H9 (cell line): ENCODE measurements around the gene HTR7. TPM values are rescaled to one million over a fixed set of nuclear protein-coding genes. Genes with fewer than 3 reads are reported as not detected.

Experiments
- DNase-seq: peaks from one replicate; pipeline ENCODE4 v3.0.0-alpha.2; 2017
- H2AFZ ChIP-seq: one replicate; pipeline ENCODE4 v1.6.1; 2013; ENCODE audit warnings: mild to moderate bottlenecking, low read length, control low read depth, moderate library complexity
- H2AK5ac ChIP-seq: 2 replicates; pipeline ENCODE4 v1.6.1; 2013; ENCODE audit warnings: low read length, control low read depth, mixed read lengths; ENCODE audit not compliant: insufficient read length
- H2BK120ac ChIP-seq: one replicate; pipeline ENCODE4 v1.6.1; 2013; ENCODE audit warnings: low read depth, mild to moderate bottlenecking, low read length, control low read depth, inconsistent platforms; ENCODE audit not compliant: poor library complexity, severe bottlenecking
- H2BK12ac ChIP-seq: 2 replicates; pipeline ENCODE4 v1.6.1; 2013; ENCODE audit warnings: low read length, control low read depth, mixed read lengths, low read depth; ENCODE audit not compliant: insufficient read length
- H2BK15ac ChIP-seq: 2 replicates; pipeline ENCODE4 v1.6.1; 2013; ENCODE audit warnings: low read depth, low read length, control low read depth
- H2BK20ac ChIP-seq: one replicate; pipeline ENCODE4 v1.6.1; 2013; ENCODE audit warnings: low read depth, mild to moderate bottlenecking, low read length, control low read depth, inconsistent platforms; ENCODE audit not compliant: poor library complexity, severe bottlenecking
- H2BK5ac ChIP-seq: 2 replicates; pipeline ENCODE4 v1.6.1; 2013; ENCODE audit warnings: low read length, control low read depth, mixed read lengths; ENCODE audit not compliant: insufficient read length
- H3K14ac ChIP-seq: 2 replicates; pipeline ENCODE4 v1.6.1; 2013; ENCODE audit warnings: low read length, control low read depth; ENCODE audit not compliant: insufficient read depth
- H3K18ac ChIP-seq: 2 replicates; pipeline ENCODE4 v1.6.1; 2013; ENCODE audit warnings: low read depth, mild to moderate bottlenecking, mixed read lengths, low read length, control low read depth; ENCODE audit not compliant: insufficient read length
- H3K23ac ChIP-seq: 2 replicates; pipeline ENCODE4 v1.6.1; 2013; ENCODE audit warnings: low read length, control low read depth, mixed read lengths, low read depth; ENCODE audit not compliant: insufficient read length
- H3K23me2 ChIP-seq: 2 replicates; pipeline ENCODE4 v1.6.1; 2013; ENCODE audit warnings: low read depth, mild to moderate bottlenecking, mixed read lengths, low read length, control low read depth; ENCODE audit not compliant: insufficient read length, poor library complexity, severe bottlenecking
- H3K27ac ChIP-seq: 2 replicates; pipeline ENCODE4 v1.5.1; 2013; ENCODE audit warnings: low read length, control low read depth, mixed read lengths, low read depth; ENCODE audit not compliant: insufficient read length
- H3K27me3 ChIP-seq: 2 replicates; pipeline ENCODE4 v1.6.1; 2013; ENCODE audit warnings: low read length, control low read depth, inconsistent platforms; ENCODE audit not compliant: insufficient read depth
- H3K4ac ChIP-seq: 2 replicates; pipeline ENCODE4 v1.6.1; 2013; ENCODE audit warnings: low read depth, mild to moderate bottlenecking, control low read depth, inconsistent platforms, low read length, moderate library complexity
- H3K4me1 ChIP-seq: 2 replicates; pipeline ENCODE4 v1.6.1; 2013; ENCODE audit warnings: low read length, control low read depth, inconsistent platforms; ENCODE audit not compliant: insufficient read depth
- H3K4me2 ChIP-seq: 2 replicates; pipeline ENCODE4 v1.6.1; 2013; ENCODE audit warnings: low read length, control low read depth, mixed read lengths; ENCODE audit not compliant: insufficient read length, insufficient read depth
- H3K56ac ChIP-seq: 2 replicates; pipeline ENCODE4 v1.6.1; 2013; ENCODE audit warnings: low read depth, mild to moderate bottlenecking, mixed read lengths, low read length, control low read depth; ENCODE audit not compliant: insufficient read length
- H3K79me1 ChIP-seq: 2 replicates; pipeline ENCODE4 v1.6.1; 2013; ENCODE audit warnings: low read depth, mild to moderate bottlenecking, moderate library complexity, low read length, control low read depth, inconsistent platforms; ENCODE audit not compliant: insufficient read depth, poor library complexity, severe bottlenecking
- H3K79me2 ChIP-seq: 2 replicates; pipeline ENCODE4 v1.6.1; 2013; ENCODE audit warnings: low read length, control low read depth, inconsistent platforms; ENCODE audit not compliant: insufficient read depth
- H3K9ac ChIP-seq: 2 replicates; pipeline ENCODE4 v1.6.1; 2013; ENCODE audit warnings: low read length, control low read depth, mixed read lengths; ENCODE audit not compliant: insufficient read length; ENCODE audit errors: extremely low read depth
- H3K9me3 ChIP-seq: one replicate; pipeline ENCODE4 v1.6.1; 2013; ENCODE audit warnings: low read depth, low read length, inconsistent platforms; ENCODE audit not compliant: control insufficient read depth
- H3T11ph ChIP-seq: one replicate; pipeline ENCODE4 v1.6.1; 2013; ENCODE audit warnings: mild to moderate bottlenecking, low read length, control low read depth, inconsistent platforms
- H4K20me1 ChIP-seq: one replicate; pipeline ENCODE4 v1.6.1; 2013; ENCODE audit not compliant: control insufficient read depth, insufficient read length, insufficient read depth
- H4K5ac ChIP-seq: 2 replicates; pipeline ENCODE4 v1.6.1; 2013; ENCODE audit warnings: low read depth, mild to moderate bottlenecking, mixed read lengths, low read length, control low read depth; ENCODE audit not compliant: insufficient read length
- H4K8ac ChIP-seq: replicated peaks from 2 replicates; pipeline ENCODE4 v1.6.1; 2013; ENCODE audit warnings: low read length, control low read depth, mixed read lengths, low read depth; ENCODE audit not compliant: insufficient read length
- H4K91ac ChIP-seq: 2 replicates; pipeline ENCODE4 v1.6.1; 2013; ENCODE audit warnings: low read depth, mild to moderate bottlenecking, moderate library complexity, mixed read lengths, low read length, control low read depth; ENCODE audit not compliant: insufficient read length
- H3K27ac Mint-ChIP-seq, 3 experiments: 2 replicates in 2 of 3; 3 replicates in 1 of 3; pipeline ENCODE4 v1.8.0; 2020 to 2021; ENCODE audit warnings: mixed read lengths in 3 of 3, mild to moderate bottlenecking in 1 of 3, moderate library complexity in 1 of 3
- H3K27me3 Mint-ChIP-seq: 2 replicates; pipeline ENCODE4 v1.8.0; 2021; ENCODE audit warnings: low read depth, mild to moderate bottlenecking, moderate library complexity, mixed read lengths
- H3K36me3 Mint-ChIP-seq, 3 experiments: 2 replicates in 2 of 3; 3 replicates in 1 of 3; pipeline ENCODE4 v1.8.0; 2020 to 2021; ENCODE audit warnings: low read depth in 3 of 3, mixed read lengths in 3 of 3; ENCODE audit not compliant: insufficient read depth in 1 of 3
- H3K4me1 Mint-ChIP-seq, 2 experiments: 2 replicates each; pipeline ENCODE4 v1.8.0; 2020; ENCODE audit warnings: mixed read lengths in 2 of 2
- H3K4me3 Mint-ChIP-seq, 2 experiments: 2 replicates in 1 of 2; 3 replicates in 1 of 2; pipeline ENCODE4 v1.8.0; 2020 to 2021; ENCODE audit warnings: mild to moderate bottlenecking in 2 of 2, mixed read lengths in 2 of 2, moderate library complexity in 1 of 2
- H3K9me3 Mint-ChIP-seq, 2 experiments: 2 replicates in 1 of 2; 3 replicates in 1 of 2; pipeline ENCODE4 v1.8.0; 2020; ENCODE audit warnings: mild to moderate bottlenecking in 2 of 2, mixed read lengths in 2 of 2, moderate library complexity in 1 of 2
- CTCF ChIP-seq: fragments of 200-600 bp; sonication (generic); conservative IDR thresholded peaks from 3 replicates; pipeline ENCODE4 v1.8.0; 2021; ENCODE audit warnings: antibody characterized with exemption, mild to moderate bottlenecking
- WGBS: extraction: QIAGEN DNeasy Blood & Tissue Kit; methylation state at CpG from one replicate; pipeline ENCODE4 v1.1.7; 2013; ENCODE audit warnings: missing lambda C conversion rate, low lambda C conversion rate, mixed read lengths; ENCODE audit not compliant: insufficient read length; ENCODE audit errors: extremely low coverage; 5-methylcytosine and 5-hydroxymethylcytosine counted together
- total RNA-seq: library from RNA; stranded (reverse); gene quantifications from 2 replicates; pipeline ENCODE4 v1.2.1, GENCODE V29; 2021

Gene HTR7
- total RNA-seq, 1 experiment from 2014 or later, result 21.3 TPM

- no peak overlapping the region; a peak in 1 of 7 replicates for H3K27ac Mint-ChIP-seq
- peaks cover 6 to 8% of the 10 kb centered on the region in 2 experiments for H3K9me3 Mint-ChIP-seq
Measured at GRCh38 chr10:90790422-90790821, 67.4 kb downstream of the HTR7 start.

More at GRCh38 chr10:90790422-90790821, 67.4 kb downstream of the HTR7 start:
- TF ChIP-seq CTCF, result no peak
- Histone ChIP-seq H3K18ac (no peak overlapping the region), H3K9me3 (peaks cover under 1% of the 10 kb centered on the region), H3K23me2 (no peaks in the 10 kb centered on the region), H2BK5ac (no peak overlapping the region), H3K56ac (no peak overlapping the region), H2BK120ac (no peak overlapping the region), H2BK20ac (no peak overlapping the region), H2AFZ (no peak overlapping the region), H4K20me1 (no peaks in the 10 kb centered on the region), H3K27ac (no peak overlapping the region), H3K9ac (no peak overlapping the region), H2BK12ac (no peak overlapping the region), H3K4me1 (0 out of 2 replicates have a peak, but pooled peaks cover 2% of the 10 kb centered on the region), H4K8ac (no peak overlapping the region), H4K5ac (no peak overlapping the region), H3K79me1 (no peaks in the 10 kb centered on the region), H3K4ac (no peak overlapping the region), H3K23ac (no peak overlapping the region), H3T11ph (no peak overlapping the region), H2BK15ac (no peak overlapping the region), H3K4me2 (no peak overlapping the region), H2AK5ac (no peak overlapping the region), H4K91ac (no peak overlapping the region), H3K79me2 (no peaks in the 10 kb centered on the region), H3K14ac (no peak overlapping the region), H3K27me3 (no peaks in the 10 kb centered on the region)
- DNase-seq, result no peak
- peaks cover 0 to 55% of the 10 kb centered on the region in 2 experiments; a peak in 3 of 4 replicates for H3K4me1 Mint-ChIP-seq
- H3K36me3 Mint-ChIP-seq, result peaks cover 4 to 14% (median 6%) of the 10 kb centered on the region in 3 experiments; a peak in 6 of 7 replicates
- H3K27me3 Mint-ChIP-seq, result no peaks in the 10 kb centered on the region
- no CpG with 5 or more reads among the region's 2 CpGs for WGBS
- H3K4me3 Mint-ChIP-seq, result no peak overlapping the region
